GM15510 (cell line): ENCODE data around the gene RAMP3.

ENCODE experiments used
- POLR2A ChIP-seq: IDR thresholded peaks from 3 replicates; pipeline ENCODE4 v1.6.1; 2011; ENCODE audit warnings: borderline replicate concordance; ENCODE audit not compliant: insufficient read length; ENCODE audit errors: extremely low read depth

RAMP3 gene, protein sequence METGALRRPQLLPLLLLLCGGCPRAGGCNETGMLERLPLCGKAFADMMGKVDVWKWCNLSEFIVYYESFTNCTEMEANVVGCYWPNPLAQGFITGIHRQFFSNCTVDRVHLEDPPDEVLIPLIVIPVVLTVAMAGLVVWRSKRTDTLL

DNA sequence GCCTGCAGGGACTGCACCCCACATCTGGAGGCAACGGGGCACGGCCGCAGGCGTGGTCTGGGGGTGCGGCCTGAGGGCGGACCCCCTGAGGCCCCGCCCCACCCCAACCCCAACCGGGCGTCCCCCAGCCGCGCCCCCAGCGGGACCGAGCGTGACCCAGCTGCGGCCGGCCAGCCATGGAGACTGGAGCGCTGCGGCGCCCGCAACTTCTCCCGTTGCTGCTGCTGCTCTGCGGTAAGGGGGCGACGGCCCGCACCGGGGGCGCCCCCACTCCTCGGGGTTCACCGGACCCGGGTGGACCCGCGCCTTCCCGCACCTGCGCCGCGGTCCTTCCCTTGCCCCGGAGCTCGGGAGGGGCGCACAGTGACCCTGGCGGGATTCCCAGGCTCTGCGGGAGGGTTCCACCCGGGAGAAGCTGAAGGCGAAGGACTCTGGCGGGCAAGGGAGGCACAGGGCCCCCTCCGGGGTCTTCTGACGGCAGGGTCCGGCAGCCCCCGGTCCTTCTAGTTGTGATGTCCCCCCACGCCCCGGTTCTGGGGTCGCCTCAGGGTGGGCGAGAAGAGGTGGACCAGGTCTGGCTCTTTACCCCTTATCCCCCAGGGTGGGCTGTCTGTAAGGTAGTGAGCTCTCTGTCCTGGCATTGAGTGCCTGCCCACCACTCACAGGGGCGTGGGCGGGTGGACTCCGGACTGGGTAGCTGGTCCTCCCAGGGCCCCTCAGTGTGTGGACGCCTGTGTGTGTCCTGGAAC, at the start of gene RAMP3:
RAMP3 (plus strand) TSS at position 139 of the 749 bp plus-strand sequence; CDS start at position 177, 38 bp downstream.
- TF ChIP-seq POLR2A = no peak

DNA sequence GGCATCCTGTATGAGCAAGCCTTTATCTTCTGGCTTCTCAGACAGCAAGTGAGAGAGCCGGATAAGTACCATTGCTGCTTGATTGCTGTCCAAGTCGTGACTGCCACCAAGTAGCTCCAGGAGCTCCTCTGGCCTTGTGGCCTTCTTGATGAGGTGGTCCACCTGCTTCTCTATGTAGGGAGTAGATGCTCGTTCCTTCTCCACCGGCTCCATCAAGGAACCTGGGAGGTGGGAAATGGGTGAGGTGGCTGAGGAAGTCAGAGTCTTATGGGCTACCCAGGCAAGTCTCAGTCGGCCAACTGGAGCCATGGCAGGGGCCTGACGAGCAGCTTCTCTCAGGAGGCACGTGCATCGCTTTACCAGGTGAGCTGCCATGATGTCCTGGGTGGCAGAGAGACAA, 48.7 kb upstream of the RAMP3 start:
- TF ChIP-seq POLR2A = no peak

DNA sequence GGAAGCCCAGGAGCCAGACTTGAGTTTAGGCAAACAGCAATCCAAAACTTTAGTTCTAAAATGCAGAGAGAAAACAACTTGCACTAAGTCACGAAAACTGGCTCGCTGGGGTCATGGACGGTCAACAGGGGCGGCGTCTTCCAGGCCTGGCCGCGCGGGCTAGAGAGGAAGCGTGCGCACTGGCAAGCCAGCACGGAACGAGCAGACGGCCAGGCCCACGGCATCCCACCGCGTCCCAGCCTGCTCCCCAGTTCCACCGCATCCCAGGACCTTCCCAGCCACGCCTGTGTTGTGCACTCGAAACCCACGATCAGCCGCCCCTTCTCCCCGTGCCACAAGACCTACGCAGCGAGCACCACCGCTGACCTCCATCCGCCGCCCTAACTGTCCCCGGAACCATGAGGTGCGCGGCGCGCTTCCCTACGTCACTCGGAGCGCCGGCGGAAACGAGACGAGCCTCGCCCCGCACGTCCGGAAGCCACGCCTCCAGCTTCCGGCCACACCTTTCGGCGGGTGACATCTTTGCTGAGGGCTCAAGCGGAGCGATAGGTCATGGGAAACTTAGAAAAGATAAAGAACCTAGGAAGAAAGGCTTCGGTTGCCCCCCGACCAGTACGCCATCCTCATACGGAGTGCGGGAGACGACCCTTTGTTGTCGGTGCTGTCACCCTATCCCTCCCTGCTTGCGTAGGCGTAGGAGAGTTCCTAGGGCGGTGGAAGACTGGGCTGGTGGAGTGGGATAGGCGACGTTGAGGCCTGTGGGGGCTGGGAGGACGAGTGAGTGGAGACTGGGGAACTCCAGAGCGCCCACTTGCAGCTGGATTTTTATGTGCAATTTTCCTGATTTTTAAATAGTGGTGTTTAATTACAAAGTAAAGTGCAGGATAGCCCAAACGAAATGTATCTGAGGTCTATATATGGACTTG, 46.0 kb upstream of the RAMP3 start, which contains the start of gene TBRG4:
TBRG4 (minus strand) TSS at position 400 of the 926 bp plus-strand sequence. CDS start 2,460 bp downstream, outside the sequence.
- TF ChIP-seq POLR2A = peak; percentile 94

DNA sequence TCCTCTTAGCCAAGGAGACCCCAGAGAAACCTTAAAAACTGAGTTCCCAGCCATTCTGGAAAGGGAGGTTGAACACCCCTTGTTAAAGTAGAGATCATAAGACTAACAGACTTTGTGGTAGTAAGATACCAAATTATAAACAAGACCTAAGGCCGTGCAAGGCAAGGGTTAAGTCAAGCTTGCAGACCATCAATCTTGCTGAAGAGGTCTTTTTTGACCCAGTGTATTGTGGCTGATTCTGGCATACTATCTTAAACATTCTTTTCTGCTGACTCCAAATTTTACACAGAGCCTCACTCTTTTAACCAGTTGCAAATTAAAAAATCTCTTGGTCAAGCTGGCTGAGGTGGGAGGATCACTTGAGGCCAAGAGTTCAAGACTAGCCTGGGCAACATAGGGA, 44.9 kb upstream of the RAMP3 start:
- TF ChIP-seq POLR2A = no peak

DNA sequence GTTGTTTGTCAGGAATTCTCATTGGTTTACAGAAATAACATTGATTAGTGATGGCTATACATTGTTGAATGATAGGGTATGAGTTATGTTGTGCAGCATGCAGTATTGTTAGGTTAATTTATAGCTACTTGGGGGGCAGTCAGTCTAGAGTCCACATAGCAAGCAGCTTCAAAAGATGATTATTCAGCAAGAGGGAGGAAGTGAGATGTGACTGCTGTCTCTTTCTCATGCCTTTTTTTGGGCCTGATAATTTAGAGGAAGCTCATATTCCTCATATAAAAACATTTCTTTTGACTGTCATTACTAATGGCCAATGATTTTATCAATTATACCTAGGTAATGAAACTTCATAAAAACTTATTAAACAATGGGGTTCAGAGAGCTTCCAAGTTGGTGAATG, 42.7 kb upstream of the RAMP3 start:
- TF ChIP-seq POLR2A = no peak

DNA sequence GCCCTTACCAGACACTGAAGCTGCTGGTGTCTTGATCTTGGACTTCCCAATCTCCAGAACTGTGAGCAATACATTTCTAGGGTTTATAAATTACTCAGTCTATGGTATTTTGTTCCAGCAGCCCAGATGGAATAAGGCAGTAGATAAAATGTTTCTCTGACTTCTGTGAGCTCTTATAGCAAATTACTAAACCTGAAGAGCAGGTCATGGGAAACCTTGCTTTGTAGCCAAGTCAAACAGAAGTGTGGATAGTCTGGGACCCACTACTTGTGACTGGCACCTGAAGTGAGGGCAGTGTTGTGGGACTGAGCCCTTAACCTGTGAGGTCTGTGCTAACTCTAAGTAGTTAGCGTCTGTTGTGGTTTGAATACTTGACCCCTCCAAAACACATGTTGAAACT, 41.5 kb upstream of the RAMP3 start:
- no peak for TF ChIP-seq POLR2A

DNA sequence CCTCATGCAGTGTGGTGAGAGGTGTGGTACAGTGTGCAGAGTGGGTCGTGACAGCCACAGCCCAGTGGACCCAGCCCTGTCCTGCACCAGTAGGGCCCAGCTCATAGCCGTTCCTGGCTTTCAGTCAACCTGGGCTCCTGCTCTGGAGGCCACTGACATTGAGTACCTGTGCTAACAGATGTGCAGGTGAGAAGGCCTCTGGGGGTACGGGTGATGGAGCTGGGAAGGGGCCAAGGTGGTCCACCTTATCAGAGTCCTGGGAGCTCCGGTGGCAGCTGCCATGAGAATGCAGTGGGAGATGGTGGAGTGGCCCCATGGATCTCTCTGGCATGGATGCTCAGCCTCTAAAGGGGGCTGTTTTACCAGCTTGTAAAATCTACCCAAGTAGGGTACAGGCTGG, 40.0 kb upstream of the RAMP3 start:
- no peak for TF ChIP-seq POLR2A

DNA sequence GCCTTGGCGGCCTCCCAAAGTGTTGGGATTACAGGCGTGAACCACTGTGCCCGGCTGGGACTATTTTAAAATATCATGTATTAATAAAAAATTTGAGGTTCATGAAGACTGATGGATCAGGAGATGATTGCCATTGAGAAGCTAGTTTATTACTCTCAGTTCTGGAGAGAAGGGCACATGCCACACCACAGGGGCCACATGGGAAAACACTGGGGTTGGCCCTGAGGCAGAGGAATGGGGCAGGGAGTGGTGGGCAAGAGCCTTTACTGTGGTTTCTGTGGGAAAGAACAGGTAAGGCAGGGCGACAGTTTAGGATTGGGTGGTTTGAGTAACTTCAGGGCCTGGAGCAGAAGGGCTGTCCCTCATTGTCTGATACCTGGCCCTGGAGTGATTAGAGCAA, 39.3 kb upstream of the RAMP3 start:
- TF ChIP-seq POLR2A = no peak

DNA sequence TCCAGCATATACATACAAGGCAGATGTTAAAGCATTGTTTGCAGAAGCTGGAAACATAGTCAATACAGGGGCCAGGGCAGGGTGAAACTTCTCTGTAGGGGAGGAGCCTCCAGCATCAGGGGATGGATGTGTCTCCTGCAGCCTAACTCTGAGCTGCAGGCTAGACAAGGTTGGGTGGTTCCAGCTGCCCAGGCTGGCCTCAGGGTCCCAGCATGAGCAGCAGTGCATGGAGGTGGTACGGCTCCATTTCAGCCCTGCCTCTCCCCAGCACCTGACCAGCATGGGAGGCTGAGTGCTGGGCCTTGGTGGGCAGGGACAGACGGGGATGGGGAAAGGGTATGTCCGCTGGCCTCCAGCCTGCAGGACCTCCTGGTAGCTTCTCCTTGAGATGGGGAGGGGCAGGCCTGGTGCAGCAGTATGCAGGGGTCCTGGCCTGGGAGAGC, 38.7 kb upstream of the RAMP3 start:
- no peak for TF ChIP-seq POLR2A

DNA sequence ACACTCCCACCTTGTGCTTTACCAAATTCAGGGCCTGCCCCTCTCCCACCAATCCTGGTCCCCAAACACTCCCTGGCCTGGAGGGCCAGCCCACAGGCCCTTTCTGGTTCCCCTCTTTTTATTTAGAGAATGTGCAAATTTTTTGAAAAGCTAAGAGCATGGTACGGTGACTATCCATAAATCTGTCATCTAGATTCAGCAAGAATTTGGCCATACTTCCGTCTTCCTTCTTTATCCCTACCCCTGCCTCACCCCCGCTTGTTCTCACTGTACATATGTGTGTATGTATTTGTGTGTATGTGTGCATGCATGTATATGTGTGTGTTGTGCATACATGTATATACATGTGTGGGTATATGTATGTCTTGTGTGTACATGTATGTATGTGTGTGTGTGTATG, 38.0 kb upstream of the RAMP3 start:
- TF ChIP-seq POLR2A = no peak

DNA sequence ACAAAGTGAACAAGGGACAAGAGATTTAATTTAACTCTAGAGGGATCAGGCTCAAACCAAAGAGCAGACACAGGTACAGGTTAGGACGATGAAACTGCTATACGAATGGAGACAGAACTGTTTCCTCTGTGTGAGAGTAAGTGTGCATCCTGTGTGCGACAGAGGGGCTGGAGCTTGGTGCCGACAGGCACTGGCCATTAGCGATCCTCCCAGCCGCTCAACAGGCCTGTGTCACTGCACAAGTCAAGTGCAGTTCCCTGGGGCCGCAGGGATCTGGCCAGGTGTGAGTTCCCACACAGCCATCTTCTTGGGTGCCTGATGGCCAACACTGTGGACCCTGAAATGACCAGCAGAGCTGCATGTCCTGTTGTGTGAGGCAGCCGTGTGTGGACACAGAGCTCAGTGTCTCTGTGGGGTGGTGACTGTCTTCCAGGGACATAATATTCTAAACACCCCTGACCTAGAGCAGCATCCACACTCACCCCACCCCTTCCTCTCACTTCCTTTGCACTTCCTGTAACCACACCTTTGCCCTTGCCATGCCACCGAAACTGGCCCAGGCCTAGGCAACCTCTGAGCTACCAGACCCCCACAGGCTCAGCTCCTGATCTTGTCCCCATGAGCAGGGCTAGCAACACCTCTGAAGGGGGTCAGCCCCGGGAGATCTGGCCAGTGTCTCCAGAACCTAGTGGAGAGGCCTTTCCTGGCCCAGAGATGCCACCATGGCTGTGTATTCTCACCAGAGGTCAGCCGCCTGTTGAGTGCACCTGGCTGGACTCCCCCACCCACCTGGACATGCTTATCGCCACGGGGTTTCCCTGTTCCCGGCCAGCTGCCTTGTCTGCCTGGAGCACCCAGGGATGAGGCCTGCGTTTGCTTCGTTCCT, 34.4 kb upstream of the RAMP3 start:
- TF ChIP-seq POLR2A = no peak

DNA sequence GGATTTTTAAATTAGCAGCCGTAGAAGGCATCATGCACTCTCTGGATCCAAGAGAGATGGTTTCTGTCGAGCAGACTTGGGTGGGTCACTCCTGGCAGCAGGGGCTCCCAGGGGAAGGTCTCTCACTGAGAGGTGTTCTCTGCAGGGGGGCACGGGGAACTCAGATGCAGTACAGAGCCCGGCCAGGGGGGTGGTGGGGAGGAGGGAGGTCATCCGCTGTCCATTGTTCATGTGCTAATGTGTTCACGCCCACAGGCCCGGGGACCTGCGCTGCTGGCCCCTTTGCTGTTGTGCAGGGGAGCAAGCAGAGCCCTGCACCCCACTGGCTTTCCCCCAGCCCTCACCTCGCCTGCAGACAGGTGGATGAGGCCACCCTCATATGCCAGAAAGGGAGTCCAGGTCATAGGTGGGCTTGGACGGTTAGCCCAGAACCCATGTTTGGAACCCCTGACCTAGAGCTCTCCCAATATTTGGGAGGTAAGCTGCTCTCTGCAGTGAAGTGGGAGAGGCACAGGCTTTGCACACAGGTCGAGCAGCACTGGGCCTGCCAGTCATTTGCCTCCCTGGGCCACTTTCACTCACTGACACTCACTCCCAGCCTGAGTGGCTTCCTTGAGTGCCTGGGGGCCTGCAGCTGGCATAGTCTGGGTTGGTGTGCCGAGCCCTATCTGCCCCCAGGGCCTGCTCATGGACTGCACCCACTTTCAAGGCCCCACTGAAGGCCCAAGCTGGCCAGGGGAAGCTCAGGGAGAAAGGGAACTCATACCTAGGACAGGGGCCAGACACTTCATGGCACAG, 33.5 kb upstream of the RAMP3 start:
- no peak for TF ChIP-seq POLR2A

DNA sequence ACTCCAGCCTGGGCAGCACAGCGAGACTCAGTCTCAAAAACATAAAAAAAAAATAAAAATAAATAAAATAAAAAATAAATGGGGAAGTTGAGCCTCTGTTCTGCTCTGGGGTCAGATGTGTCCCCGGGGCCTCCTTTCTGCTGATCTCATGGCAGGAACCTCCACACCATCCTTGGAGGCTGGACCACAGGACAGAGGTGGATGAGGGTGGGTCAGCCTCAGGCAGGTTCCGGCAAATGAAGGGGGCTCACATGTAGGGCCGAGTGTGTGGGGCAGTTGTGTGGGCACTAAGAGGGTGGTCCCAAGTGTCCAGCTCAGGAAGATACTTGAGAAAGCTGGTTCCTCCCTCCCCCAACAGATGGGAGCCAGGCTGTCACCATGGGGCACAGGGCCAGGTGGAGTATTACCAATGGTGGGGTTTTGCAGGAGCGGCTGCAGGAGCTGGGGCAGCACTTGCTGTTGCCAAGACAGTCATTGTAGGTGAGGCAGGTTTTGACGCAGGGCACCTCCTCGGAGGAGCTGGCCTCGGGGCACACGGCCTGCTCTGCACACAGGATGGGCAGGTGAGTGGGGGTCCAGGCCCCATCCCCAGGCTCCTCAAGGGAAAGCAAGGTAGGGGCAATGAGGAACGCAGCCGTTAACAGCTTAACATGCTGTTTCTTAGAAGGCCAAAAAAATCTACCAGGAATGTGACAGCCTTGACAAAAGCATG, 32.2 kb upstream of the RAMP3 start:
- TF ChIP-seq POLR2A = no peak
